ENCODE results near the gene PIGC. TPM values are rescaled to one million over a fixed set of nuclear protein-coding genes. Genes with fewer than 3 reads are reported as not detected.

The PIGC gene
- total and polyA plus RNA-seq, 4 donors: 8.6 to 18.4 (median 13.2) TPM

GRCh38 chr1:172466795-172467407, 23.0 kb upstream of the PIGC start:
- DNase-seq (ENCODE audit: low spot score): no peak
- WGBS: 97% methylated on average over 3 of the region's 3 CpGs
- no peaks in the 10 kb centered on the region for H3K9me3 ChIP-seq (ENCODE audit: control insufficient read depth in 4 of 4, low read length in 3 of 4)

More at GRCh38 chr1:172466795-172467407, 23.0 kb upstream of the PIGC start:
- no peaks in the 10 kb centered on the region for H3K36me3 ChIP-seq (ENCODE audit: control insufficient read depth in 4 of 4, insufficient read depth in 3 of 4, low read depth in 1 of 4, low read length in 3 of 4)
- H3K9ac ChIP-seq (ENCODE audit: low read depth in 1 of 2, low read length in 2 of 2): no peak overlapping the region
- TF ChIP-seq ZBTB33 (IDR thresholded peaks at IDR 0.05) (no peak), TAF1 (conservative IDR thresholded peaks at IDR 0.05) (no peak), RXRA (IDR thresholded peaks at IDR 0.05) (no peak), SP1 (IDR thresholded peaks at IDR 0.05) (no peak), JUND (IDR thresholded peaks at IDR 0.05) (no peak), MAX (IDR thresholded peaks at IDR 0.05) (no peak), FOXA2 (IDR thresholded peaks at IDR 0.05) (no peak), HNF4A (conservative IDR thresholded peaks at IDR 0.05) (no peak), YY1 (IDR thresholded peaks at IDR 0.05) (no peak), CTCF (IDR thresholded peaks at IDR 0.05; ENCODE audit: low read depth, low read length, missing input control) (no peak), GABPA (IDR thresholded peaks at IDR 0.05 in 1 of 2, conservative IDR thresholded peaks at IDR 0.05 in 1 of 2) (no peak), ATF3 (IDR thresholded peaks at IDR 0.05) (no peak), NR2F2 (IDR thresholded peaks at IDR 0.05) (no peak), HNF4G (IDR thresholded peaks at IDR 0.05) (no peak), REST (IDR thresholded peaks at IDR 0.05) (no peak), RAD21 (IDR thresholded peaks at IDR 0.05) (no peak), EGR1 (IDR thresholded peaks at IDR 0.05; ENCODE audit: low read depth in 2 of 2) (no peak)
- no peak overlapping the region for H3K27ac ChIP-seq (ENCODE audit: low read depth in 1 of 2, low read length in 2 of 2)
- H3K27me3 ChIP-seq (ENCODE audit: control insufficient read depth in 4 of 4, insufficient read depth in 4 of 4, low read length in 3 of 4): no peaks in the 10 kb centered on the region
- H3K4me1 ChIP-seq (ENCODE audit: control insufficient read depth in 4 of 4, insufficient read depth in 4 of 4, low read length in 3 of 4): peaks cover 0 to 2% (median 0%) of the 10 kb centered on the region in 4 donors
- H3K4me3 ChIP-seq (ENCODE audit: low read depth in 1 of 3, low read length in 3 of 3): no peak overlapping the region

Measured in liver (tissue), 9 donors.